A549 (cell line): ENCODE data around the gene FAM181A. TPM values are rescaled to one million over a fixed set of nuclear protein-coding genes. Genes with fewer than 3 reads are reported as not detected.

Experiments used
- ATAC-seq, 2 experiments: fragments of 200-7000 bp in 1 of 2; fragments of >200 bp in 1 of 2; cut with Nextera tagmentation in 1 of 2; cut with Tn5 transposase in 1 of 2; 3 replicates each; pipeline versions ENCODE4 v1.8.0 to v1.9.1; 2018 to 2020; ENCODE audit warnings: mild to moderate bottlenecking in 1 of 2, moderate library complexity in 1 of 2
- CTCF ChIA-PET: fragments of 300-600 bp; sonication (Branson Sonifier 250); formaldehyde crosslinking; extraction: SDS; loops from one replicate; lab custom pipeline; 2021; ENCODE audit warnings: antibody characterized with exemption, inconsistent platforms; lab: Yijun Ruan, JAX
- POLR2A ChIA-PET: fragments of 350-600 bp; formaldehyde crosslinking; extraction: SDS; loops from one replicate; lab custom pipeline; 2021; ENCODE audit warnings: antibody characterized with exemption, inconsistent platforms; lab: Yijun Ruan, JAX
- DNase-seq, 2 experiments: peaks; one replicate each; pipeline versions ENCODE4 v3.0.0 to v3.0.0-alpha.2; 2011 to 2016; ENCODE audit warnings: low read depth in 1 of 2, low spot score in 1 of 2
- FAIRE-seq: peaks from 2 replicates; lab custom pipeline; 2011; peaks lifted over from hg19 to GRCh38; lab: Jason Lieb, UNC
- H3K27ac ChIP-seq, 2 experiments: fragments of >200 bp; sonication (Bioruptor Twin); formaldehyde crosslinking; 3 replicates each; pipeline ENCODE4 v1.5.1; 2016 to 2017
- H3K4me1 ChIP-seq: fragments of >200 bp; sonication (Bioruptor Twin); formaldehyde crosslinking; 3 replicates; pipeline ENCODE4 v1.6.1; 2016
- H3K4me2 ChIP-seq: fragments of >200 bp; sonication (Bioruptor Twin); formaldehyde crosslinking; 3 replicates; pipeline ENCODE4 v1.6.1; 2016
- H3K4me3 ChIP-seq: fragments of >200 bp; sonication (Bioruptor Twin); formaldehyde crosslinking; 3 replicates; pipeline ENCODE4 v1.5.1; 2016
- H3K9me3 ChIP-seq: fragments of >200 bp; sonication (Bioruptor Twin); formaldehyde crosslinking; 3 replicates; pipeline ENCODE4 v1.6.1; 2016
- CBX2 ChIP-seq: fragments of 200-600 bp; sonication (generic); IDR thresholded peaks from 2 replicates; pipeline ENCODE4 v1.6.1; 2016; ENCODE audit warnings: low read depth, mild to moderate bottlenecking, borderline replicate concordance
- HOXA7 ChIP-seq: fragments of 250-450 bp; sonication (Bioruptor Pico); IDR thresholded peaks from 2 replicates; pipeline ENCODE4 v1.5.0; 2020; ENCODE audit warnings: mild to moderate bottlenecking, moderate library complexity
- HOXB13 ChIP-seq: fragments of 250-450 bp; sonication (Bioruptor Pico); IDR thresholded peaks from 2 replicates; pipeline ENCODE4 v1.5.0; 2020; ENCODE audit warnings: low read depth, mild to moderate bottlenecking, moderate library complexity
- KDM1A ChIP-seq: fragments of 200-600 bp; sonication (generic); IDR thresholded peaks from 2 replicates; pipeline ENCODE4 v1.6.1; 2016; ENCODE audit warnings: low read depth, mild to moderate bottlenecking
- MAZ ChIP-seq: fragments of 150-350 bp; IDR thresholded peaks from 2 replicates; pipeline ENCODE4 v1.6.1; 2014; ENCODE audit warnings: antibody characterized with exemption, low read depth, low read length, borderline replicate concordance
- NPAS2 ChIP-seq: fragments of 250-450 bp; sonication (Bioruptor Pico); IDR thresholded peaks from 2 replicates; pipeline ENCODE4 v1.8.0; 2022; ENCODE audit warnings: mild to moderate bottlenecking, moderate library complexity, borderline replicate concordance
- PHF8 ChIP-seq: fragments of 200-600 bp; sonication (generic); IDR thresholded peaks from 2 replicates; pipeline ENCODE4 v1.6.1; 2016; ENCODE audit warnings: low read depth, mild to moderate bottlenecking, antibody characterized with exemption, moderate library complexity, borderline replicate concordance
- RARB ChIP-seq: fragments of 250-450 bp; sonication (Bioruptor Pico); IDR thresholded peaks from 2 replicates; pipeline ENCODE4 v1.8.0; 2021; ENCODE audit warnings: mild to moderate bottlenecking, moderate library complexity
- ZC3H11A ChIP-seq: fragments of 450-650 bp; IDR thresholded peaks from 2 replicates; pipeline ENCODE4 v1.6.1; 2014; ENCODE audit warnings: antibody characterized with exemption, mild to moderate bottlenecking
- ZFP36 ChIP-seq: fragments of 450-650 bp; IDR thresholded peaks from 2 replicates; pipeline ENCODE4 v1.6.1; 2014; ENCODE audit warnings: borderline replicate concordance; ENCODE audit not compliant: partially characterized antibody
- ZNF302 ChIP-seq: fragments of 250-450 bp; sonication (Bioruptor Pico); IDR thresholded peaks from 2 replicates; pipeline ENCODE4 v1.9.0; 2021; ENCODE audit warnings: inconsistent platforms, mild to moderate bottlenecking, moderate library complexity
- ZSCAN20 ChIP-seq: fragments of 250-450 bp; sonication (Bioruptor Pico); IDR thresholded peaks from 2 replicates; pipeline ENCODE4 v1.8.0; 2022; ENCODE audit warnings: mild to moderate bottlenecking, moderate library complexity
- WGBS: methylation state at CpG from one replicate; pipeline ENCODE4 v1.1.6; 2017; ENCODE audit errors: missing lambda C conversion rate; 5-methylcytosine and 5-hydroxymethylcytosine counted together
- polyA plus RNA-seq, 4 experiments: library from polyadenylated mRNA; depleted of rRNA in 3 of 4; stranded (reverse); fragments of >200 nt; fragmentation: RNase III in 1 of 4; extraction: RNeasy Plus Mini Kit Qiagen cat#74134 plus additional on column Dnase treatment in 1 of 4; gene quantifications; 2 replicates in 3 of 4; 3 replicates in 1 of 4; pipeline ENCODE4 v1.2.3, GENCODE V29; 2011 to 2017
- TF ChIP-seq, protein P1 (sequence below): IDR thresholded peaks from 2 replicates; pipeline ENCODE4 v1.6.1; 2012; ENCODE audit warnings: low read depth, borderline replicate concordance
- TF ChIP-seq, protein P2 (sequence below): fragments of 200-600 bp; sonication (generic); IDR thresholded peaks from 2 replicates; pipeline ENCODE4 v1.6.1; 2016; ENCODE audit warnings: antibody characterized with exemption, mild to moderate bottlenecking, moderate library complexity
- TF ChIP-seq, protein P3 (sequence below): fragments of >200 bp; sonication (Bioruptor Twin); formaldehyde crosslinking; IDR thresholded peaks from 2 replicates; pipeline ENCODE4 v1.6.1; 2016
- TF ChIP-seq, protein P4 (sequence below): fragments of 150-350 bp; IDR thresholded peaks from 2 replicates; pipeline ENCODE4 v1.6.1; 2014; ENCODE audit warnings: low read depth, mild to moderate bottlenecking, low read length

FAM181A gene
- polyA plus RNA-seq, 2 of the 4 experiments (the other 2 are of a cell fraction) = not detected

DNA sequence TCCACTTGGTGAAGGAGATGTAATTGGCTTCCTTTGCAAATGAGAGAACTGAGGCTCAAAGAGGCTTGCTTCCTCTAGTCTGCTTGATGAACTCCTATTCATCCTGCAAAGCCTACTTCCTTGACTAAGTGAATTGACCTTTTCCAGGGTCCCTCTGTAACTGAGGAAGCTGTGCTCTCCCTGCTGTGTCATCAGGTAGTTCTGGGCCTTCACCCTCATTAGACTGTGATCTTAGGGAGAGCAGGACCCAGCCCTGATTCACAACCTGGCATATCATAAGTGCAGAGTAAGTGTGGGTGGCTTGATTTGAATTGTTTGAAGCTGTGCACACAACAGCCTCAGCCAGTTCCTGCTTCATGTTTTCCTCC lies 32.9 kb downstream of the FAM181A start (continued):
- TF ChIP-seq, protein P1, sequence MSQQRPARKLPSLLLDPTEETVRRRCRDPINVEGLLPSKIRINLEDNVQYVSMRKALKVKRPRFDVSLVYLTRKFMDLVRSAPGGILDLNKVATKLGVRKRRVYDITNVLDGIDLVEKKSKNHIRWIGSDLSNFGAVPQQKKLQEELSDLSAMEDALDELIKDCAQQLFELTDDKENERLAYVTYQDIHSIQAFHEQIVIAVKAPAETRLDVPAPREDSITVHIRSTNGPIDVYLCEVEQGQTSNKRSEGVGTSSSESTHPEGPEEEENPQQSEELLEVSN = no peak
- no peak for TF ChIP-seq CBX2

DNA sequence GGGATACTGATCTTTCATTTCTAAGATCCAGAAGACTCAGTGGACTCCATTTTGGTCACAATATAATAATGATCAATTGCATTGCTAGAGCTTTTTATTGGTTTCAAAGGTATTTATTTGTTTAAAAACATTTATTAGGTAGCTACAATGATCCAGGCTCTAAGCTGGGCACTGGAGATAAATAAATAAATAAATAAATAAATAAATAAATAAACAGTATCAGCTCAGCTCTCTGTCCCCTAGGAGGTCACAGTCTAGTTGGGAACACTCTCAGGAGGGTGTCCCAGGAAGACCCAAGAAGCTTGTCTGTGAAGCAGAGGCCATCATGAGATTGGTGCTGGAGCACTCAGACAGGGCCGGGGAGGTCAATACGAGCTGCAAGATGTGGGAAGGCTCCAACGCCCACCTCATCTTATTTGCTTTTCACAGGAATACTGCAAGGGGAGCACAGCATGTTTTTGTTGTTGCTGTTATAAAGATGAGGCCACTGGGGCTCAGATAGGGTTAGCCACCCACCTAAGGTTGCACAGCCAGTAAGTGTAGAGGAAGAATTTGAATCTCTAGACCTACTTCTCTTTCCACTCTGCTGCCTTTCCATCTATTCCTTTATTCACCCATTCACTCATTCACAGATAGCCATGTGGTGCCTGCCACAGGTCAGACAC lies 33.8 kb downstream of the FAM181A start:
- FAIRE-seq = no peak
- Histone ChIP-seq H3K4me2 (no peak overlapping the region), H3K27ac (peak overlapping the region in 1 of 2 experiments; percentile 36; a peak in 3 of 6 replicates), H3K4me1 (peaks cover 31% of the 10 kb centered on the region), H3K9me3 (no peaks in the 10 kb centered on the region), H3K4me3 (no peak overlapping the region)
- POLR2A ChIA-PET = no interaction called here
- 93% methylated on average over 3 of the region's 3 CpGs for WGBS
- no peak for ATAC-seq
- TF ChIP-seq, protein P2, sequence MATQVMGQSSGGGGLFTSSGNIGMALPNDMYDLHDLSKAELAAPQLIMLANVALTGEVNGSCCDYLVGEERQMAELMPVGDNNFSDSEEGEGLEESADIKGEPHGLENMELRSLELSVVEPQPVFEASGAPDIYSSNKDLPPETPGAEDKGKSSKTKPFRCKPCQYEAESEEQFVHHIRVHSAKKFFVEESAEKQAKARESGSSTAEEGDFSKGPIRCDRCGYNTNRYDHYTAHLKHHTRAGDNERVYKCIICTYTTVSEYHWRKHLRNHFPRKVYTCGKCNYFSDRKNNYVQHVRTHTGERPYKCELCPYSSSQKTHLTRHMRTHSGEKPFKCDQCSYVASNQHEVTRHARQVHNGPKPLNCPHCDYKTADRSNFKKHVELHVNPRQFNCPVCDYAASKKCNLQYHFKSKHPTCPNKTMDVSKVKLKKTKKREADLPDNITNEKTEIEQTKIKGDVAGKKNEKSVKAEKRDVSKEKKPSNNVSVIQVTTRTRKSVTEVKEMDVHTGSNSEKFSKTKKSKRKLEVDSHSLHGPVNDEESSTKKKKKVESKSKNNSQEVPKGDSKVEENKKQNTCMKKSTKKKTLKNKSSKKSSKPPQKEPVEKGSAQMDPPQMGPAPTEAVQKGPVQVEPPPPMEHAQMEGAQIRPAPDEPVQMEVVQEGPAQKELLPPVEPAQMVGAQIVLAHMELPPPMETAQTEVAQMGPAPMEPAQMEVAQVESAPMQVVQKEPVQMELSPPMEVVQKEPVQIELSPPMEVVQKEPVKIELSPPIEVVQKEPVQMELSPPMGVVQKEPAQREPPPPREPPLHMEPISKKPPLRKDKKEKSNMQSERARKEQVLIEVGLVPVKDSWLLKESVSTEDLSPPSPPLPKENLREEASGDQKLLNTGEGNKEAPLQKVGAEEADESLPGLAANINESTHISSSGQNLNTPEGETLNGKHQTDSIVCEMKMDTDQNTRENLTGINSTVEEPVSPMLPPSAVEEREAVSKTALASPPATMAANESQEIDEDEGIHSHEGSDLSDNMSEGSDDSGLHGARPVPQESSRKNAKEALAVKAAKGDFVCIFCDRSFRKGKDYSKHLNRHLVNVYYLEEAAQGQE = no peak
- TF ChIP-seq ZC3H11A = peak; percentile 78
- no peak for TF ChIP-seq ZFP36
- no peak for TF ChIP-seq PHF8
- TF ChIP-seq HOXA7 (CRISPR knock-in tag) = no peak
- TF ChIP-seq MAZ = no peak
- TF ChIP-seq, protein P3, sequence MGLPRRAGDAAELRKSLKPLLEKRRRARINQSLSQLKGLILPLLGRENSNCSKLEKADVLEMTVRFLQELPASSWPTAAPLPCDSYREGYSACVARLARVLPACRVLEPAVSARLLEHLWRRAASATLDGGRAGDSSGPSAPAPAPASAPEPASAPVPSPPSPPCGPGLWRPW = no peak
- no peak for TF ChIP-seq ZSCAN20 (CRISPR knock-in tag)
- no peak for DNase-seq
- CTCF ChIA-PET = interaction anchor here (1.2 to 25.8 kb wide), 5 partner anchors 10 to 219 kb away, joined by 5 to 601 read pairs (median 8); no protein-coding TSS in a partner anchor

DNA sequence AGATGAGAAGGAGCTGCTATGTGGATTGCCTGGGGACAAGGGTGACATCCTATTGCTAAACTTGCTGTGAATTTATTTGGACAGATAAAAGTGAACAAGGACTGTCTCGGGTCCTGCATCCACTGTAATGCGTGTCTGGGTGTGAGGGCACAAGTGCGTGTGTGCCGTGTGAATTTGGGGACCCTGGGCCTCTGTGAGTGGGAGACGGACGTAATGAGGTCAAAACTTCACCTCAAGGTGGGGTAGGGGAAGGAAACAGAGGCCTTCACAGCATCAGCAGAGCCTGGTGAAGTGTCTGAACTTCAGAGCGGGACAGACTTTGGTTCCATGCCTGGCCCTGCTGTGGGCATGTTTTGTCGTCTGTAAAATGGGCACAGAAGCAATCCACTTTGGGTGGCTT lies 34.5 kb downstream of the FAM181A start:
- Histone ChIP-seq H3K4me2 (no peak overlapping the region), H3K4me3 (no peak overlapping the region), H3K9me3 (no peaks in the 10 kb centered on the region), H3K4me1 (peaks cover 35% of the 10 kb centered on the region), H3K27ac (peak overlapping the region in 1 of 2 experiments; percentile 36; a peak in 2 of 6 replicates)
- FAIRE-seq = no peak
- no peak for DNase-seq
- 92% methylated on average over 8 of the region's 8 CpGs for WGBS
- ChIA-PET POLR2A (no interaction called here), CTCF (interaction anchor here (1.5 to 25.8 kb wide), 3 partner anchors 9 to 219 kb away, joined by 5 to 601 read pairs (median 10); no protein-coding TSS in a partner anchor)
- no peak for TF ChIP-seq ZC3H11A
- no peak for TF ChIP-seq KDM1A
- no peak for TF ChIP-seq NPAS2 (CRISPR knock-in tag)
- no peak for TF ChIP-seq HOXB13
- TF ChIP-seq ZFP36 = no peak
- TF ChIP-seq, protein P4, sequence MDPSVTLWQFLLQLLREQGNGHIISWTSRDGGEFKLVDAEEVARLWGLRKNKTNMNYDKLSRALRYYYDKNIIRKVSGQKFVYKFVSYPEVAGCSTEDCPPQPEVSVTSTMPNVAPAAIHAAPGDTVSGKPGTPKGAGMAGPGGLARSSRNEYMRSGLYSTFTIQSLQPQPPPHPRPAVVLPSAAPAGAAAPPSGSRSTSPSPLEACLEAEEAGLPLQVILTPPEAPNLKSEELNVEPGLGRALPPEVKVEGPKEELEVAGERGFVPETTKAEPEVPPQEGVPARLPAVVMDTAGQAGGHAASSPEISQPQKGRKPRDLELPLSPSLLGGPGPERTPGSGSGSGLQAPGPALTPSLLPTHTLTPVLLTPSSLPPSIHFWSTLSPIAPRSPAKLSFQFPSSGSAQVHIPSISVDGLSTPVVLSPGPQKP = no peak
- TF ChIP-seq ZNF302 = no peak
- TF ChIP-seq RARB (CRISPR knock-in tag) = no peak
- no peak for ATAC-seq
